ENCODE data around the gene NDUFS3. TPM values are rescaled to one million over a fixed set of nuclear protein-coding genes. Genes with fewer than 3 reads are reported as not detected.

Gene NDUFS3
- total and polyA plus RNA-seq, 10 of the 15 experiments (the other 5 are each of a cell fraction or from before 2014, with no cell fraction given): 22.3 to 217 (median 125) TPM

GRCh38 chr11:47578524-47579494 is at the start of gene NDUFS3, which contains the start of gene KBTBD4 (continued):
- no peak for TF ChIP-seq CUX1 (IDR thresholded peaks at IDR 0.05; ENCODE audit: insufficient replicate concordance, low read depth, low read length)
- peak; percentile 84 for TF ChIP-seq MXI1 (IDR thresholded peaks at IDR 0.05; ENCODE audit: low read depth, low read length)
- peak in 1 of 2 experiments; percentile 51; a peak in 3 of 4 replicates for TF ChIP-seq BHLHE40 (IDR thresholded peaks at IDR 0.05; ENCODE audit: borderline replicate concordance in 1 of 2, low read depth in 2 of 2, low read length in 1 of 2)
- peak; percentile 97 for TF ChIP-seq TAF1 (IDR thresholded peaks at IDR 0.05; ENCODE audit: borderline replicate concordance, low read depth, low read length)
- TF ChIP-seq SRF (IDR thresholded peaks at IDR 0.05; ENCODE audit: low read depth in 2 of 2, low read length in 2 of 2): peak; percentile 69 to 94
- TF ChIP-seq FOXM1 (IDR thresholded peaks at IDR 0.05; ENCODE audit: low read depth, low read length): peak; percentile 48; the same call in 1 of the 2 replicates
- TF ChIP-seq, protein P1, sequence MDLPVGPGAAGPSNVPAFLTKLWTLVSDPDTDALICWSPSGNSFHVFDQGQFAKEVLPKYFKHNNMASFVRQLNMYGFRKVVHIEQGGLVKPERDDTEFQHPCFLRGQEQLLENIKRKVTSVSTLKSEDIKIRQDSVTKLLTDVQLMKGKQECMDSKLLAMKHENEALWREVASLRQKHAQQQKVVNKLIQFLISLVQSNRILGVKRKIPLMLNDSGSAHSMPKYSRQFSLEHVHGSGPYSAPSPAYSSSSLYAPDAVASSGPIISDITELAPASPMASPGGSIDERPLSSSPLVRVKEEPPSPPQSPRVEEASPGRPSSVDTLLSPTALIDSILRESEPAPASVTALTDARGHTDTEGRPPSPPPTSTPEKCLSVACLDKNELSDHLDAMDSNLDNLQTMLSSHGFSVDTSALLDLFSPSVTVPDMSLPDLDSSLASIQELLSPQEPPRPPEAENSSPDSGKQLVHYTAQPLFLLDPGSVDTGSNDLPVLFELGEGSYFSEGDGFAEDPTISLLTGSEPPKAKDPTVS (IDR thresholded peaks at IDR 0.05; ENCODE audit: low read depth, low read length): peak; percentile 83; the same call in 1 of the 2 replicates
